TTC549 (cell line): ENCODE data around the gene RELA.

ENCODE experiments used
- FAIRE-seq: peaks from 2 replicates; lab custom pipeline; 2012; peaks lifted over from hg19 to GRCh38; lab: Jason Lieb, UNC

RELA gene

GRCh38 chr11:65633390-65634108 is 29.2 kb downstream of the RELA start:
- no peak for FAIRE-seq

- FAIRE-seq, result no peak
These were observed 32.5 kb downstream of the RELA start for GRCh38 chr11:65630215-65630614.

- FAIRE-seq, result no peak
These were observed 33.1 kb downstream of the RELA start for GRCh38 chr11:65629579-65629978.

GRCh38 chr11:65627202-65627601 is 35.5 kb downstream of the RELA start:
- FAIRE-seq, result no peak

GRCh38 chr11:65625628-65626342 is 36.9 kb downstream of the RELA start:
- no peak for FAIRE-seq

- FAIRE-seq, result no peak
These were observed 37.6 kb downstream of the RELA start for GRCh38 chr11:65624931-65625627.

- no peak for FAIRE-seq
These were observed 38.7 kb downstream of the RELA start for GRCh38 chr11:65623852-65624616.

- no peak for FAIRE-seq
These were observed 39.5 kb downstream of the RELA start for GRCh38 chr11:65623177-65623576.

- no peak for FAIRE-seq
These were observed 40.7 kb downstream of the RELA start for GRCh38 chr11:65622011-65622410.

GRCh38 chr11:65621460-65621859 is 41.3 kb downstream of the RELA start:
- FAIRE-seq, result no peak

- no peak for FAIRE-seq
These were observed 42.0 kb downstream of the RELA start for GRCh38 chr11:65620666-65621065.

GRCh38 chr11:65619281-65619928 is 43.3 kb downstream of the RELA start:
- FAIRE-seq, result no peak

- FAIRE-seq, result no peak
These were observed 44.0 kb downstream of the RELA start for GRCh38 chr11:65618763-65619162.

GRCh38 chr11:65617990-65618751 is 44.5 kb downstream of the RELA start:
- FAIRE-seq, result no peak

GRCh38 chr11:65617136-65617850 is 45.4 kb downstream of the RELA start:
- FAIRE-seq, result no peak

GRCh38 chr11:65616575-65617001 is 46.1 kb downstream of the RELA start:
- FAIRE-seq, result no peak

- FAIRE-seq, result no peak
These were observed 46.7 kb downstream of the RELA start for GRCh38 chr11:65615950-65616574.

- FAIRE-seq, result peak; percentile 98
These were observed 47.3 kb downstream of the RELA start, which contains the start of gene PCNX3 for GRCh38 chr11:65615229-65615949. PCNX3 (plus strand) TSS chr11:65615776; CDS start chr11:65616312, 536 bp downstream.
